SK-N-SH treated with all-trans-retinoic acid at 6 μM for 48 hours (cell line): ENCODE results near the gene FERMT2.

Source experiments
- ARNTL ChIP-seq: fragments of 450-650 bp; formaldehyde crosslinking; IDR thresholded peaks from 2 replicates; pipeline ENCODE4 v1.5.0; 2020; ENCODE audit warnings: low read depth, mild to moderate bottlenecking, moderate library complexity, borderline replicate concordance
- CSDC2 ChIP-seq: fragments of 250-450 bp; sonication (Bioruptor Pico); IDR thresholded peaks from 2 replicates; pipeline ENCODE4 v1.5.0; 2020; ENCODE audit warnings: mild to moderate bottlenecking, moderate library complexity
- POU6F1 ChIP-seq: fragments of 250-450 bp; sonication (Bioruptor Pico); IDR thresholded peaks from 2 replicates; pipeline ENCODE4 v1.8.0; 2021; ENCODE audit warnings: low read depth, mild to moderate bottlenecking, moderate library complexity, borderline replicate concordance
- SNAI2 ChIP-seq: fragments of 250-450 bp; sonication (Bioruptor Pico); IDR thresholded peaks from 2 replicates; pipeline ENCODE4 v1.5.0; 2020; ENCODE audit warnings: mild to moderate bottlenecking, moderate library complexity
- TOX ChIP-seq: fragments of 250-450 bp; sonication (Bioruptor Pico); IDR thresholded peaks from 2 replicates; pipeline ENCODE4 v1.8.0; 2021; ENCODE audit warnings: mild to moderate bottlenecking, moderate library complexity, borderline replicate concordance
- ZFP30 ChIP-seq: fragments of 450-650 bp; formaldehyde crosslinking; IDR thresholded peaks from 2 replicates; pipeline ENCODE4 v1.5.0; 2022; ENCODE audit warnings: mild to moderate bottlenecking, moderate library complexity
- ZNF565 ChIP-seq: fragments of 450-650 bp; formaldehyde crosslinking; conservative IDR thresholded peaks from 2 replicates; pipeline ENCODE4 v1.5.0; 2020; ENCODE audit warnings: low read depth, mild to moderate bottlenecking, moderate library complexity
- ZNF70 ChIP-seq: fragments of 450-650 bp; formaldehyde crosslinking; IDR thresholded peaks from 2 replicates; pipeline ENCODE4 v1.5.0; 2020; ENCODE audit warnings: mild to moderate bottlenecking, moderate library complexity
- ZNF8 ChIP-seq: fragments of 450-650 bp; formaldehyde crosslinking; IDR thresholded peaks from 2 replicates; pipeline ENCODE4 v1.5.0; 2020; ENCODE audit warnings: mild to moderate bottlenecking, moderate library complexity
- TF ChIP-seq, protein P1 (sequence below): fragments of 250-450 bp; sonication (Bioruptor Pico); IDR thresholded peaks from 2 replicates; pipeline ENCODE4 v1.8.0; 2020; ENCODE audit warnings: mild to moderate bottlenecking, moderate library complexity, borderline replicate concordance
- TF ChIP-seq, protein P2 (sequence below): fragments of 250-450 bp; sonication (Bioruptor Pico); IDR thresholded peaks from 2 replicates; pipeline ENCODE4 v1.5.1; 2020; ENCODE audit warnings: low read depth, mild to moderate bottlenecking, moderate library complexity

DNA sequence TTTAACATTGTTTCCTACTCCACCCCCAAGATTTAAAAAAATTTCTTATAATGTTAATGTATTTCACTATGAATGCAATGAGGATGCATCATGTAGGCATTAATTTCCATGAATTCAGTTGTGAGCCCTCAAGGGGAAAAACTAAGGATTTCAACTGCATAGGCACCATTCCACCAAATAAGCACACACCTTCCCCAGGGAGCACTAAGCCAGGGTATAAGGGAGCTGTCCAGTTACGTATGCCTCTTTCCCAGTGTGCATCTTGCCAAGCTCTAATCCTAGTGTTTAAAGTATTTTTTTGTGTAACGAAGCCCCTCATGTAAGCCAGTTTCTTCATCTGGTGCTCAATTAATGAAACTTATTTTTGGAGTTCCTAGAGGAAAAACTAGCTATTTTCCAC lies 6.6 kb downstream of the FERMT2 start:
- TF ChIP-seq, protein P1, sequence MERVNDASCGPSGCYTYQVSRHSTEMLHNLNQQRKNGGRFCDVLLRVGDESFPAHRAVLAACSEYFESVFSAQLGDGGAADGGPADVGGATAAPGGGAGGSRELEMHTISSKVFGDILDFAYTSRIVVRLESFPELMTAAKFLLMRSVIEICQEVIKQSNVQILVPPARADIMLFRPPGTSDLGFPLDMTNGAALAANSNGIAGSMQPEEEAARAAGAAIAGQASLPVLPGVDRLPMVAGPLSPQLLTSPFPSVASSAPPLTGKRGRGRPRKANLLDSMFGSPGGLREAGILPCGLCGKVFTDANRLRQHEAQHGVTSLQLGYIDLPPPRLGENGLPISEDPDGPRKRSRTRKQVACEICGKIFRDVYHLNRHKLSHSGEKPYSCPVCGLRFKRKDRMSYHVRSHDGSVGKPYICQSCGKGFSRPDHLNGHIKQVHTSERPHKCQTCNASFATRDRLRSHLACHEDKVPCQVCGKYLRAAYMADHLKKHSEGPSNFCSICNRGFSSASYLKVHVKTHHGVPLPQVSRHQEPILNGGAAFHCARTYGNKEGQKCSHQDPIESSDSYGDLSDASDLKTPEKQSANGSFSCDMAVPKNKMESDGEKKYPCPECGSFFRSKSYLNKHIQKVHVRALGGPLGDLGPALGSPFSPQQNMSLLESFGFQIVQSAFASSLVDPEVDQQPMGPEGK, result no peak
- no peak for TF ChIP-seq ARNTL (CRISPR knock-in tag)
- no peak for TF ChIP-seq ZNF70 (CRISPR knock-in tag)
- TF ChIP-seq ZFP30 (CRISPR knock-in tag), result no peak
- TF ChIP-seq ZNF8, result no peak
- TF ChIP-seq, protein P2, sequence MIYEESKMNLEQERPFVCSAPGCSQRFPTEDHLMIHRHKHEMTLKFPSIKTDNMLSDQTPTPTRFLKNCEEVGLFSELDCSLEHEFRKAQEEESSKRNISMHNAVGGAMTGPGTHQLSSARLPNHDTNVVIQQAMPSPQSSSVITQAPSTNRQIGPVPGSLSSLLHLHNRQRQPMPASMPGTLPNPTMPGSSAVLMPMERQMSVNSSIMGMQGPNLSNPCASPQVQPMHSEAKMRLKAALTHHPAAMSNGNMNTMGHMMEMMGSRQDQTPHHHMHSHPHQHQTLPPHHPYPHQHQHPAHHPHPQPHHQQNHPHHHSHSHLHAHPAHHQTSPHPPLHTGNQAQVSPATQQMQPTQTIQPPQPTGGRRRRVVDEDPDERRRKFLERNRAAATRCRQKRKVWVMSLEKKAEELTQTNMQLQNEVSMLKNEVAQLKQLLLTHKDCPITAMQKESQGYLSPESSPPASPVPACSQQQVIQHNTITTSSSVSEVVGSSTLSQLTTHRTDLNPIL (CRISPR knock-in tag), result no peak
- TF ChIP-seq CSDC2 (CRISPR knock-in tag), result no peak
- no peak for TF ChIP-seq POU6F1 (CRISPR knock-in tag)
- no peak for TF ChIP-seq ZNF565 (CRISPR knock-in tag)
- no peak for TF ChIP-seq SNAI2 (CRISPR knock-in tag)
- TF ChIP-seq TOX, result no peak
